SK-N-SH treated with all-trans-retinoic acid at 6 μM for 48 hours (cell line): ENCODE results near the gene CYP19A1.

Experiments used
- ARNTL ChIP-seq: fragments of 450-650 bp; formaldehyde crosslinking; IDR thresholded peaks from 2 replicates; pipeline ENCODE4 v1.5.0; 2020; ENCODE audit warnings: low read depth, mild to moderate bottlenecking, moderate library complexity, borderline replicate concordance
- GLIS3 ChIP-seq: fragments of 250-450 bp; sonication (Bioruptor Pico); IDR thresholded peaks from 2 replicates; pipeline ENCODE4 v1.5.0; 2020; ENCODE audit warnings: mild to moderate bottlenecking, moderate library complexity
- PATZ1 ChIP-seq: fragments of 250-450 bp; sonication (Bioruptor Pico); IDR thresholded peaks from 2 replicates; pipeline ENCODE4 v1.8.0; 2020; ENCODE audit warnings: mild to moderate bottlenecking, moderate library complexity, borderline replicate concordance
- RARB ChIP-seq: fragments of 250-450 bp; sonication (Bioruptor Pico); IDR thresholded peaks from 2 replicates; pipeline ENCODE4 v1.8.0; 2021; ENCODE audit warnings: mild to moderate bottlenecking, moderate library complexity
- ZFP3 ChIP-seq: fragments of 250-450 bp; sonication (Bioruptor Pico); IDR thresholded peaks from 2 replicates; pipeline ENCODE4 v1.5.0; 2020; ENCODE audit warnings: mild to moderate bottlenecking, moderate library complexity

- TF ChIP-seq PATZ1 (CRISPR knock-in tag) (no peak), ZFP3 (CRISPR knock-in tag) (no peak), ARNTL (CRISPR knock-in tag) (no peak), GLIS3 (CRISPR knock-in tag) (no peak), RARB (CRISPR knock-in tag) (no peak)
Observed at GRCh38 chr15:51191072-51191670, 147.2 kb downstream of the CYP19A1 start.
